WTC11 (cell line): Measurements from ENCODE around the gene TENT4B. TPM values are rescaled to one million over a fixed set of nuclear protein-coding genes. Genes with fewer than 3 reads are reported as not detected.

Experiments
- ATAC-seq: fragments of 200-7000 bp; cut with Tn5 transposase; 2 replicates; pipeline ENCODE4 v1.10.0; 2021; ENCODE audit warnings: mild to moderate bottlenecking, moderate library complexity
- CTCF ChIA-PET: fragments of 300-600 bp; sonication (Branson Sonifier 250); formaldehyde crosslinking; loops from one replicate; lab custom pipeline; 2021; ENCODE audit warnings: antibody characterized with exemption; lab: Charles Lee
- POLR2A ChIA-PET: fragments of 350-600 bp; sonication (Branson Sonifier 250); formaldehyde crosslinking; loops from one replicate; lab custom pipeline; 2021; ENCODE audit warnings: antibody characterized with exemption; lab: Charles Lee
- DNase-seq: peaks from one replicate; pipeline ENCODE4 v3.0.0; 2021; ENCODE audit warnings: low spot score
- H3K27ac Mint-ChIP-seq: 2 replicates; pipeline ENCODE4 v1.8.0; 2021; ENCODE audit warnings: mixed read lengths
- H3K27me3 Mint-ChIP-seq: 2 replicates; pipeline ENCODE4 v1.8.0; 2021; ENCODE audit warnings: low read depth, mild to moderate bottlenecking, moderate library complexity, mixed read lengths
- H3K36me3 Mint-ChIP-seq: 2 replicates; pipeline ENCODE4 v1.8.0; 2021; ENCODE audit warnings: mixed read lengths
- H3K4me1 Mint-ChIP-seq: 2 replicates; pipeline ENCODE4 v1.8.0; 2022; ENCODE audit warnings: mixed read lengths
- H3K4me3 Mint-ChIP-seq: 2 replicates; pipeline ENCODE4 v1.8.0; 2021; ENCODE audit warnings: mild to moderate bottlenecking, moderate library complexity, mixed read lengths
- H3K9me3 Mint-ChIP-seq: 2 replicates; pipeline ENCODE4 v1.8.0; 2021; ENCODE audit warnings: mixed read lengths
- CBFB ChIP-seq: sonication (generic); formaldehyde crosslinking; IDR thresholded peaks from 2 replicates; pipeline ENCODE4 v1.8.1; 2022; ENCODE audit warnings: mild to moderate bottlenecking, low read depth, missing genetic modification reagents
- FOXP1 ChIP-seq: sonication (generic); formaldehyde crosslinking; IDR thresholded peaks from 2 replicates; pipeline ENCODE4 v1.8.0; 2022; ENCODE audit warnings: missing genetic modification reagents, mild to moderate bottlenecking, moderate library complexity, borderline replicate concordance
- GABPB1 ChIP-seq: sonication (generic); formaldehyde crosslinking; IDR thresholded peaks from 2 replicates; pipeline ENCODE4 v1.8.1; 2023; ENCODE audit warnings: mild to moderate bottlenecking, missing genetic modification reagents
- NFE2L1 ChIP-seq: sonication (generic); formaldehyde crosslinking; IDR thresholded peaks from 2 replicates; pipeline ENCODE4 v1.8.1; 2023; ENCODE audit warnings: missing genetic modification reagents
- NFYB ChIP-seq: sonication (generic); formaldehyde crosslinking; conservative IDR thresholded peaks from 2 replicates; pipeline ENCODE4 v1.8.0; 2022; ENCODE audit warnings: low read depth, missing genetic modification reagents
- NR3C1 ChIP-seq: sonication (generic); formaldehyde crosslinking; conservative IDR thresholded peaks from 2 replicates; pipeline ENCODE4 v1.8.1; 2023; ENCODE audit warnings: low read depth, mild to moderate bottlenecking, missing genetic modification reagents
- SMAD4 ChIP-seq: sonication (generic); formaldehyde crosslinking; IDR thresholded peaks from 2 replicates; pipeline ENCODE4 v1.8.0; 2022; ENCODE audit warnings: mild to moderate bottlenecking, missing genetic modification reagents
- SOX15 ChIP-seq: fragments of 250-450 bp; sonication (Bioruptor Pico); IDR thresholded peaks from 2 replicates; pipeline ENCODE4 v1.9.0; 2021; ENCODE audit warnings: mild to moderate bottlenecking
- TCF7 ChIP-seq: sonication (generic); formaldehyde crosslinking; IDR thresholded peaks from 2 replicates; pipeline ENCODE4 v1.8.0; 2022; ENCODE audit warnings: mild to moderate bottlenecking, low read depth, missing genetic modification reagents, moderate library complexity
- ZNF232 ChIP-seq: sonication (generic); formaldehyde crosslinking; IDR thresholded peaks from 2 replicates; pipeline ENCODE4 v1.8.0; 2022; ENCODE audit warnings: mild to moderate bottlenecking, missing genetic modification reagents
- ZNF416 ChIP-seq: fragments of 250-450 bp; sonication (Bioruptor Pico); IDR thresholded peaks from 2 replicates; pipeline ENCODE4 v1.9.0; 2021; ENCODE audit warnings: mild to moderate bottlenecking, inconsistent platforms
- total RNA-seq: library from RNA; stranded (reverse); gene quantifications from 3 replicates; pipeline ENCODE4 v1.2.3, GENCODE V29; 2021
- TF ChIP-seq, protein P1 (sequence below): sonication (generic); formaldehyde crosslinking; IDR thresholded peaks from 2 replicates; pipeline ENCODE4 v1.8.0; 2022; ENCODE audit warnings: mild to moderate bottlenecking, missing genetic modification reagents
- TF ChIP-seq, protein P2 (sequence below): sonication (generic); formaldehyde crosslinking; IDR thresholded peaks from 2 replicates; pipeline ENCODE4 v1.8.1; 2023; ENCODE audit warnings: mild to moderate bottlenecking, missing genetic modification reagents, moderate library complexity
- TF ChIP-seq, protein P3 (sequence below): sonication (generic); formaldehyde crosslinking; IDR thresholded peaks from 2 replicates; pipeline ENCODE4 v1.8.1; 2022; ENCODE audit warnings: low read depth, missing genetic modification reagents, borderline replicate concordance
- TF ChIP-seq, protein P4 (sequence below): sonication (generic); formaldehyde crosslinking; IDR thresholded peaks from 2 replicates; pipeline ENCODE4 v1.8.0; 2023; ENCODE audit warnings: mild to moderate bottlenecking, missing genetic modification reagents
- TF ChIP-seq, protein P5 (sequence below): sonication (generic); formaldehyde crosslinking; IDR thresholded peaks from 2 replicates; pipeline ENCODE4 v1.8.1; 2023; ENCODE audit warnings: mild to moderate bottlenecking, missing genetic modification reagents, borderline replicate concordance
- TF ChIP-seq, protein P6 (sequence below): fragments of 200-600 bp; IDR thresholded peaks from 2 replicates; pipeline ENCODE4 v1.8.0; 2022; ENCODE audit warnings: antibody characterized with exemption
- TF ChIP-seq, protein P7 (sequence below): sonication (generic); formaldehyde crosslinking; IDR thresholded peaks from 2 replicates; pipeline ENCODE4 v1.8.1; 2022; ENCODE audit warnings: mild to moderate bottlenecking, missing genetic modification reagents, moderate library complexity, borderline replicate concordance
- TF ChIP-seq, protein P8 (sequence below): sonication (generic); formaldehyde crosslinking; IDR thresholded peaks from 2 replicates; pipeline ENCODE4 v1.8.0; 2022; ENCODE audit warnings: mild to moderate bottlenecking, missing genetic modification reagents
- TF ChIP-seq, protein P9 (sequence below): fragments of 250-450 bp; sonication (Bioruptor Pico); IDR thresholded peaks from 2 replicates; pipeline ENCODE4 v2.1.2; 2022; ENCODE audit warnings: mild to moderate bottlenecking, moderate library complexity

TENT4B gene
- total RNA-seq, 1 experiment from 2014 or later, result 14.3 TPM

DNA sequence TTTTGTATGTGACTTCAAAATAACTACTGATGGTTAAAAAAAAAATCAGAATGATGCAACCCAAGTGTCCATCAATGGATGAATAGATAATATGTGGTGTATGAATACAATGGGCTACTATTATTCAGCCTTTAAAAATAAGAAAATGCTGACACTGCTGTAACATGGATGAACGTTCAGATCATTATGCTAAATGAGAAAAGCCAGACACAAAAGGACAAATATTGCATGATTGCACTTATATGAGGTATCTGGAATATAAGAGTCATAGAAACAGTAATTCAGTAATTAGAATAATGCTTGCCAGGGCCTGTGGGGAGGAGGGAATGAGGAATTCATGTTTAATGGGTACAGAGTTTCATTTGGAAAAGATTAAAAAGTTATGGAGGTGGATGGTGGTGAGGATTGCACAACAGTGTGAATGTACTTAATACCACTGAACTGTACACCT, 25.4 kb downstream of the TENT4B start (continued):
- TF ChIP-seq, protein P1, sequence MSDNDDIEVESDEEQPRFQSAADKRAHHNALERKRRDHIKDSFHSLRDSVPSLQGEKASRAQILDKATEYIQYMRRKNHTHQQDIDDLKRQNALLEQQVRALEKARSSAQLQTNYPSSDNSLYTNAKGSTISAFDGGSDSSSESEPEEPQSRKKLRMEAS (CRISPR knock-in tag), result no peak
- TF ChIP-seq, protein P2, sequence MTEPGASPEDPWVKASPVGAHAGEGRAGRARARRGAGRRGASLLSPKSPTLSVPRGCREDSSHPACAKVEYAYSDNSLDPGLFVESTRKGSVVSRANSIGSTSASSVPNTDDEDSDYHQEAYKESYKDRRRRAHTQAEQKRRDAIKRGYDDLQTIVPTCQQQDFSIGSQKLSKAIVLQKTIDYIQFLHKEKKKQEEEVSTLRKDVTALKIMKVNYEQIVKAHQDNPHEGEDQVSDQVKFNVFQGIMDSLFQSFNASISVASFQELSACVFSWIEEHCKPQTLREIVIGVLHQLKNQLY (CRISPR knock-in tag), result no peak
- no peak for TF ChIP-seq ZNF232 (CRISPR knock-in tag)
- no peak for TF ChIP-seq CBFB
- TF ChIP-seq SMAD4 (CRISPR knock-in tag), result no peak
- TF ChIP-seq, protein P3, sequence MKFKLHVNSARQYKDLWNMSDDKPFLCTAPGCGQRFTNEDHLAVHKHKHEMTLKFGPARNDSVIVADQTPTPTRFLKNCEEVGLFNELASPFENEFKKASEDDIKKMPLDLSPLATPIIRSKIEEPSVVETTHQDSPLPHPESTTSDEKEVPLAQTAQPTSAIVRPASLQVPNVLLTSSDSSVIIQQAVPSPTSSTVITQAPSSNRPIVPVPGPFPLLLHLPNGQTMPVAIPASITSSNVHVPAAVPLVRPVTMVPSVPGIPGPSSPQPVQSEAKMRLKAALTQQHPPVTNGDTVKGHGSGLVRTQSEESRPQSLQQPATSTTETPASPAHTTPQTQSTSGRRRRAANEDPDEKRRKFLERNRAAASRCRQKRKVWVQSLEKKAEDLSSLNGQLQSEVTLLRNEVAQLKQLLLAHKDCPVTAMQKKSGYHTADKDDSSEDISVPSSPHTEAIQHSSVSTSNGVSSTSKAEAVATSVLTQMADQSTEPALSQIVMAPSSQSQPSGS (CRISPR knock-in tag), result no peak
- no peak for TF ChIP-seq SOX15 (CRISPR knock-in tag)
- no peak for TF ChIP-seq TCF7 (CRISPR knock-in tag)
- TF ChIP-seq, protein P4, sequence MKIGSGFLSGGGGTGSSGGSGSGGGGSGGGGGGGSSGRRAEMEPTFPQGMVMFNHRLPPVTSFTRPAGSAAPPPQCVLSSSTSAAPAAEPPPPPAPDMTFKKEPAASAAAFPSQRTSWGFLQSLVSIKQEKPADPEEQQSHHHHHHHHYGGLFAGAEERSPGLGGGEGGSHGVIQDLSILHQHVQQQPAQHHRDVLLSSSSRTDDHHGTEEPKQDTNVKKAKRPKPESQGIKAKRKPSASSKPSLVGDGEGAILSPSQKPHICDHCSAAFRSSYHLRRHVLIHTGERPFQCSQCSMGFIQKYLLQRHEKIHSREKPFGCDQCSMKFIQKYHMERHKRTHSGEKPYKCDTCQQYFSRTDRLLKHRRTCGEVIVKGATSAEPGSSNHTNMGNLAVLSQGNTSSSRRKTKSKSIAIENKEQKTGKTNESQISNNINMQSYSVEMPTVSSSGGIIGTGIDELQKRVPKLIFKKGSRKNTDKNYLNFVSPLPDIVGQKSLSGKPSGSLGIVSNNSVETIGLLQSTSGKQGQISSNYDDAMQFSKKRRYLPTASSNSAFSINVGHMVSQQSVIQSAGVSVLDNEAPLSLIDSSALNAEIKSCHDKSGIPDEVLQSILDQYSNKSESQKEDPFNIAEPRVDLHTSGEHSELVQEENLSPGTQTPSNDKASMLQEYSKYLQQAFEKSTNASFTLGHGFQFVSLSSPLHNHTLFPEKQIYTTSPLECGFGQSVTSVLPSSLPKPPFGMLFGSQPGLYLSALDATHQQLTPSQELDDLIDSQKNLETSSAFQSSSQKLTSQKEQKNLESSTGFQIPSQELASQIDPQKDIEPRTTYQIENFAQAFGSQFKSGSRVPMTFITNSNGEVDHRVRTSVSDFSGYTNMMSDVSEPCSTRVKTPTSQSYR (CRISPR knock-in tag), result no peak

DNA sequence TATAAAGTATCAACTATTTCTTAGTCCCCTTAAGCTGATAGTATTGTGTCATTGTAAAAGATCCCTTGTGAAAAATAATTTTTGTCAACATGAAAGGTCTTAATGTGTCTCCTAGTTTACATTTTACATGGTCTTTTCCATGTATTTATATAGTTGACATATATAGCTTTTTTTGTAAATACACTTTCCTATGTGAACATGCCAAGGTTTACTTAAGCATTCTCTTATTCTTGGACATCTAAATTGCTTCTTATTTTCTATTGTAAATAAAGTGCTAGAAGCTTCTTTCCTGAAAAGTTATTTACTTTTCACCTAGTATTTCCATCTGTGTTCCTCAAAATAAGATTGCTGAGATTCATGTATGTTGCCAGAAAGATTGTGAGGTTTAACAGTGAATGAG, 29.3 kb downstream of the TENT4B start:
- POLR2A ChIA-PET, result no interaction called here
- Mint-ChIP-seq H3K4me3 (no peak overlapping the region), H3K27ac (no peak overlapping the region), H3K4me1 (peaks cover 12% of the 10 kb centered on the region), H3K27me3 (no peaks in the 10 kb centered on the region), H3K36me3 (peaks cover 5% of the 10 kb centered on the region), H3K9me3 (peaks cover 5% of the 10 kb centered on the region)
- DNase-seq, result no peak
- ATAC-seq, result no peak
- CTCF ChIA-PET, result no interaction called here
- TF ChIP-seq, protein P5, sequence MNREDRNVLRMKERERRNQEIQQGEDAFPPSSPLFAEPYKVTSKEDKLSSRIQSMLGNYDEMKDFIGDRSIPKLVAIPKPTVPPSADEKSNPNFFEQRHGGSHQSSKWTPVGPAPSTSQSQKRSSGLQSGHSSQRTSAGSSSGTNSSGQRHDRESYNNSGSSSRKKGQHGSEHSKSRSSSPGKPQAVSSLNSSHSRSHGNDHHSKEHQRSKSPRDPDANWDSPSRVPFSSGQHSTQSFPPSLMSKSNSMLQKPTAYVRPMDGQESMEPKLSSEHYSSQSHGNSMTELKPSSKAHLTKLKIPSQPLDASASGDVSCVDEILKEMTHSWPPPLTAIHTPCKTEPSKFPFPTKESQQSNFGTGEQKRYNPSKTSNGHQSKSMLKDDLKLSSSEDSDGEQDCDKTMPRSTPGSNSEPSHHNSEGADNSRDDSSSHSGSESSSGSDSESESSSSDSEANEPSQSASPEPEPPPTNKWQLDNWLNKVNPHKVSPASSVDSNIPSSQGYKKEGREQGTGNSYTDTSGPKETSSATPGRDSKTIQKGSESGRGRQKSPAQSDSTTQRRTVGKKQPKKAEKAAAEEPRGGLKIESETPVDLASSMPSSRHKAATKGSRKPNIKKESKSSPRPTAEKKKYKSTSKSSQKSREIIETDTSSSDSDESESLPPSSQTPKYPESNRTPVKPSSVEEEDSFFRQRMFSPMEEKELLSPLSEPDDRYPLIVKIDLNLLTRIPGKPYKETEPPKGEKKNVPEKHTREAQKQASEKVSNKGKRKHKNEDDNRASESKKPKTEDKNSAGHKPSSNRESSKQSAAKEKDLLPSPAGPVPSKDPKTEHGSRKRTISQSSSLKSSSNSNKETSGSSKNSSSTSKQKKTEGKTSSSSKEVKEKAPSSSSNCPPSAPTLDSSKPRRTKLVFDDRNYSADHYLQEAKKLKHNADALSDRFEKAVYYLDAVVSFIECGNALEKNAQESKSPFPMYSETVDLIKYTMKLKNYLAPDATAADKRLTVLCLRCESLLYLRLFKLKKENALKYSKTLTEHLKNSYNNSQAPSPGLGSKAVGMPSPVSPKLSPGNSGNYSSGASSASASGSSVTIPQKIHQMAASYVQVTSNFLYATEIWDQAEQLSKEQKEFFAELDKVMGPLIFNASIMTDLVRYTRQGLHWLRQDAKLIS, result no peak
- TF ChIP-seq ZNF416 (CRISPR knock-in tag) (no peak), NR3C1 (CRISPR knock-in tag) (no peak), NFYB (CRISPR knock-in tag) (no peak), SOX15 (CRISPR knock-in tag) (no peak), GABPB1 (no peak), NFE2L1 (CRISPR knock-in tag) (no peak), FOXP1 (CRISPR knock-in tag) (no peak)
- TF ChIP-seq, protein P6, sequence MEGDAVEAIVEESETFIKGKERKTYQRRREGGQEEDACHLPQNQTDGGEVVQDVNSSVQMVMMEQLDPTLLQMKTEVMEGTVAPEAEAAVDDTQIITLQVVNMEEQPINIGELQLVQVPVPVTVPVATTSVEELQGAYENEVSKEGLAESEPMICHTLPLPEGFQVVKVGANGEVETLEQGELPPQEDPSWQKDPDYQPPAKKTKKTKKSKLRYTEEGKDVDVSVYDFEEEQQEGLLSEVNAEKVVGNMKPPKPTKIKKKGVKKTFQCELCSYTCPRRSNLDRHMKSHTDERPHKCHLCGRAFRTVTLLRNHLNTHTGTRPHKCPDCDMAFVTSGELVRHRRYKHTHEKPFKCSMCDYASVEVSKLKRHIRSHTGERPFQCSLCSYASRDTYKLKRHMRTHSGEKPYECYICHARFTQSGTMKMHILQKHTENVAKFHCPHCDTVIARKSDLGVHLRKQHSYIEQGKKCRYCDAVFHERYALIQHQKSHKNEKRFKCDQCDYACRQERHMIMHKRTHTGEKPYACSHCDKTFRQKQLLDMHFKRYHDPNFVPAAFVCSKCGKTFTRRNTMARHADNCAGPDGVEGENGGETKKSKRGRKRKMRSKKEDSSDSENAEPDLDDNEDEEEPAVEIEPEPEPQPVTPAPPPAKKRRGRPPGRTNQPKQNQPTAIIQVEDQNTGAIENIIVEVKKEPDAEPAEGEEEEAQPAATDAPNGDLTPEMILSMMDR, result no peak
- TF ChIP-seq, protein P7, sequence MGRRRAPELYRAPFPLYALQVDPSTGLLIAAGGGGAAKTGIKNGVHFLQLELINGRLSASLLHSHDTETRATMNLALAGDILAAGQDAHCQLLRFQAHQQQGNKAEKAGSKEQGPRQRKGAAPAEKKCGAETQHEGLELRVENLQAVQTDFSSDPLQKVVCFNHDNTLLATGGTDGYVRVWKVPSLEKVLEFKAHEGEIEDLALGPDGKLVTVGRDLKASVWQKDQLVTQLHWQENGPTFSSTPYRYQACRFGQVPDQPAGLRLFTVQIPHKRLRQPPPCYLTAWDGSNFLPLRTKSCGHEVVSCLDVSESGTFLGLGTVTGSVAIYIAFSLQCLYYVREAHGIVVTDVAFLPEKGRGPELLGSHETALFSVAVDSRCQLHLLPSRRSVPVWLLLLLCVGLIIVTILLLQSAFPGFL, result no peak
- TF ChIP-seq, protein P8, sequence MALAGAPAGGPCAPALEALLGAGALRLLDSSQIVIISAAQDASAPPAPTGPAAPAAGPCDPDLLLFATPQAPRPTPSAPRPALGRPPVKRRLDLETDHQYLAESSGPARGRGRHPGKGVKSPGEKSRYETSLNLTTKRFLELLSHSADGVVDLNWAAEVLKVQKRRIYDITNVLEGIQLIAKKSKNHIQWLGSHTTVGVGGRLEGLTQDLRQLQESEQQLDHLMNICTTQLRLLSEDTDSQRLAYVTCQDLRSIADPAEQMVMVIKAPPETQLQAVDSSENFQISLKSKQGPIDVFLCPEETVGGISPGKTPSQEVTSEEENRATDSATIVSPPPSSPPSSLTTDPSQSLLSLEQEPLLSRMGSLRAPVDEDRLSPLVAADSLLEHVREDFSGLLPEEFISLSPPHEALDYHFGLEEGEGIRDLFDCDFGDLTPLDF, result no peak
- TF ChIP-seq, protein P9, sequence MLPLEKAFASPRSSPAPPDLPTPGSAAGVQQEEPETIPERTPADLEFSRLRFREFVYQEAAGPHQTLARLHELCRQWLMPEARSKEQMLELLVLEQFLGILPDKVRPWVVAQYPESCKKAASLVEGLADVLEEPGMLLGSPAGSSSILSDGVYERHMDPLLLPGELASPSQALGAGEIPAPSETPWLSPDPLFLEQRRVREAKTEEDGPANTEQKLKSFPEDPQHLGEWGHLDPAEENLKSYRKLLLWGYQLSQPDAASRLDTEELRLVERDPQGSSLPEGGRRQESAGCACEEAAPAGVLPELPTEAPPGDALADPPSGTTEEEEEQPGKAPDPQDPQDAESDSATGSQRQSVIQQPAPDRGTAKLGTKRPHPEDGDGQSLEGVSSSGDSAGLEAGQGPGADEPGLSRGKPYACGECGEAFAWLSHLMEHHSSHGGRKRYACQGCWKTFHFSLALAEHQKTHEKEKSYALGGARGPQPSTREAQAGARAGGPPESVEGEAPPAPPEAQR, result no peak
